Skin epidermis (tissue), 12 donors: ENCODE results near the gene AP5M1.

Source experiments
- H3K27ac ChIP-seq, 21 experiments: fragments of 200-600 bp; sonication (generic) in 11 of 21; one replicate each; pipeline ENCODE4 v1.5.0; 2020; ENCODE audit warnings: mild to moderate bottlenecking in 3 of 21, inconsistent platforms in 2 of 21, moderate library complexity in 2 of 21
- H3K4me3 ChIP-seq, 7 experiments: fragments of 200-600 bp; sonication (generic) in 2 of 7; one replicate each; pipeline ENCODE4 v1.5.0; 2020; ENCODE audit warnings: inconsistent platforms in 2 of 7, mild to moderate bottlenecking in 2 of 7, moderate library complexity in 1 of 7

Gene AP5M1

DNA sequence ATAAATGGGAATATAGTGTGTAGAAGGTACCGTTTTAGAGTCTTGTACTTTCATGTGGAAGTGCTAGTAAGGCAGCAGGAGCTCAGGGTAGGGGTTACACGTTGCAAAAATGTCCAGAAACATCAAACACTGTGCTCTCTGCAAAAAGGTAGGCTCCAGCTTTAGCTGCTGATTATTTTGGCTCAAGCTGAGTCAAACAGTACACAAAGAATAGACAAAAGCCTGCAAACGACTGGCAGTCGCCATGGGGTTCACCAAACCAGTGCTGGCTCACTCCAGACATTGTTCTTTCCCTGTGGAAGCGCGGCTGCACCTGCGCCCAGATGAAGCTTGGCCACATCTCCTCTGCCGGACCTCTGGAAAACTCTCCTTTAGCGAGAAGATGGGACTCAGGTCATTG lies 76.3 kb downstream of the AP5M1 start:
- H3K27ac ChIP-seq, result no peak overlapping the region
- no peak overlapping the region for H3K4me3 ChIP-seq

DNA sequence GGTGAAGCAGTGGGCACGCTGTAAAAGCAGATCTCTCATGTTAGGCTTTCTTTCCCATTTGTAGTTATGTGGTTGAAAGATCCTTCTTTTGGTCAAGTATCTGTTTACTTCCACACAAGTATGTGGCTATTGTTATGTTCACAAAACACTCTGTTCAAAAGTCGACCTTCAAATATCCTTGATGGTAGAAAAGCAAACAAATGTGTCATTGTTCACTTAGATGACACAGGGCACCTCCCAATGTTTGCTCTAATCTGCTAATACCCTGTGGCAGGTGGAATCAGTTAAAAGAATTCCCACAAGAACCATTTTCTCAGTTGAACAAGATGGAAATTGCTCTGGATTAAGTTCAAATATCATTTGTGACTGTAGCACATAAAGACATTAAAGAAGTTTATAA lies 78.0 kb downstream of the AP5M1 start:
- Histone ChIP-seq H3K4me3 (no peak overlapping the region), H3K27ac (no peak overlapping the region)
